ENCODE measurements around the gene BRICD5. TPM values are rescaled to one million over a fixed set of nuclear protein-coding genes. Genes with fewer than 3 reads are reported as not detected.
A peak's percentile ranks its signal among the peaks of the same experiment; 100 is the strongest.
"Not testable (repeated sequence)": the region's sequence is repeated elsewhere in the genome, so short reads cannot be mapped to it uniquely, and the experiment has no call there.

BRICD5 gene
- total RNA-seq, 1 experiment from 2014 or later, result 4.6 TPM

- Histone ChIP-seq H3K27me3 (replicated peaks) (no peaks in the 10 kb centered on the region), H3K9me3 (replicated peaks) (no peaks in the 10 kb centered on the region), H3K36me3 (peaks cover 78% of the 10 kb centered on the region), H3K4me1 (replicated peaks) (no peaks in the 10 kb centered on the region), H3K27ac (no peak overlapping the region), H3K4me3 (no peak overlapping the region)
- no peak for DNase-seq (ENCODE audit: low read depth in 1 of 2, low spot score in 2 of 2)
Observed at GRCh38 chr16:2243781-2244180, 33.1 kb upstream of the BRICD5 start.

GRCh38 chr16:2243031-2243528 lies 32.4 kb upstream of the BRICD5 start:
- no peak for DNase-seq (ENCODE audit: low read depth in 1 of 2, low spot score in 2 of 2)
- H3K27ac ChIP-seq, result no peak overlapping the region
- H3K4me1 ChIP-seq (replicated peaks), result no peaks in the 10 kb centered on the region
- no peaks in the 10 kb centered on the region for H3K9me3 ChIP-seq (replicated peaks)
- no peaks in the 10 kb centered on the region for H3K27me3 ChIP-seq (replicated peaks)
- no peak overlapping the region for H3K4me3 ChIP-seq
- H3K36me3 ChIP-seq, result peaks cover 79% of the 10 kb centered on the region

GRCh38 chr16:2242598-2242997 lies 31.9 kb upstream of the BRICD5 start:
- Histone ChIP-seq H3K4me1 (replicated peaks) (no peaks in the 10 kb centered on the region), H3K4me3 (no peak overlapping the region), H3K27me3 (replicated peaks) (no peaks in the 10 kb centered on the region), H3K9me3 (replicated peaks) (no peaks in the 10 kb centered on the region), H3K27ac (no peak overlapping the region), H3K36me3 (peaks cover 80% of the 10 kb centered on the region)
- no peak for DNase-seq (ENCODE audit: low read depth in 1 of 2, low spot score in 2 of 2)

DNA sequence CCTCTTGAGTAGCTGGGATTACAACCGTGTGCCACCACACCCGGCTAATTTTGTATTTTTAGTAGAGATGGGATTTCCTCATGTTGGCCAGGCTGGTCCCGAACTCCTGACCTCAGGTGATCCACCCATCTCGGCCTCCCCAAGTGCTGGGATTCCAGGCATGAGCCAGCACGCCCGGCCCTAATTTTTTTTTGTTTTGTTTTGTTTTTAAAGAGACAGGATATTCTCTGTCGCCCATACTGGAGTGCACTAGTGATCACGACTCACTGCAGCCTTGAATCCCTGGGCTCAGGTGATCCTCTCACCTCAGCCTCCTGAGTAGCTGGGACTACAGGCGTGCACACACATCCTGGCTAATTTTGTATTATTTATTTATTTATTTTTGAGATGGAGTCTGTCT lies 29.7 kb upstream of the BRICD5 start:
- not testable (repeated sequence) for H3K4me3 ChIP-seq; DNase-seq (ENCODE audit: low read depth in 1 of 2, low spot score in 2 of 2); H3K4me1 ChIP-seq (replicated peaks); H3K9me3 ChIP-seq (replicated peaks); H3K27ac ChIP-seq; H3K27me3 ChIP-seq (replicated peaks)
- peaks cover 79% of the 10 kb centered on the region for H3K36me3 ChIP-seq

- no peaks in the 10 kb centered on the region for H3K9me3 ChIP-seq (replicated peaks)
- H3K27ac ChIP-seq, result no peak overlapping the region
- H3K4me1 ChIP-seq (replicated peaks), result no peaks in the 10 kb centered on the region
- H3K4me3 ChIP-seq, result no peak overlapping the region
- no peak for DNase-seq (ENCODE audit: low read depth in 1 of 2, low spot score in 2 of 2)
- H3K36me3 ChIP-seq, result peaks cover 77% of the 10 kb centered on the region
- no peaks in the 10 kb centered on the region for H3K27me3 ChIP-seq (replicated peaks)
Observed at GRCh38 chr16:2238838-2239675, 28.4 kb upstream of the BRICD5 start.

GRCh38 chr16:2238150-2238837 lies 27.6 kb upstream of the BRICD5 start:
- Histone ChIP-seq H3K27ac (no peak overlapping the region), H3K4me1 (replicated peaks) (no peaks in the 10 kb centered on the region), H3K27me3 (replicated peaks) (no peaks in the 10 kb centered on the region), H3K4me3 (no peak overlapping the region), H3K9me3 (replicated peaks) (no peaks in the 10 kb centered on the region), H3K36me3 (peaks cover 77% of the 10 kb centered on the region)
- DNase-seq (ENCODE audit: low read depth in 1 of 2, low spot score in 2 of 2), result no peak

DNA sequence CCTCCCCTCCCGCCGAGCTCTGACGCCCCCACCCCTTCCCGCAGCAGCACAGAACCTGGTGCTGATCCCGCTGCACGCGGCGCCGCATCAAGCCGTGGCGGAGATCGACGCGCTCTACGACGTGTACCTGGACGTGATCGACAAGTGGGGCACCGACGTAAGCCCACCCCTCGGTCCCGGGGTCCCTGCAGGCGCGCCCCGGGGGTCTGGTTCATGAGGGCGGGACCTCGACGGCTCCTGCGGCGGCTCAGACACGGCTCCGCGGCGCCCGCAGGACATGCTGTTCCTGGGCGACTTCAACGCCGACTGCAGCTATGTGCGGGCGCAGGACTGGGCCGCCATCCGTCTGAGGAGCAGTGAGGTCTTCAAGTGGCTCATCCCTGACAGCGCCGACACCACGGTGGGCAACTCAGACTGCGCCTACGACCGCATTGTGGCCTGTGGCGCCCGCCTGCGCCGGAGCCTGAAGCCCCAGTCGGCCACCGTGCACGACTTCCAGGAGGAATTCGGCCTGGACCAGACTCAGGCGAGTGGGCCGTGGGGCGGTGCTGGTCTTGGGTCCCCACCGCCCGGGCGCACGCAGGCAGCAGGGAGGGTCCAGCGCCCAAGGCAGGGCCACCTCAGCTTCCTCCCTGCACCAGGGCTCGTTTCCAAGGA lies 27.0 kb upstream of the BRICD5 start:
- no peak for DNase-seq (ENCODE audit: low read depth in 1 of 2, low spot score in 2 of 2)
- H3K36me3 ChIP-seq, result peaks cover 77% of the 10 kb centered on the region

GRCh38 chr16:2237102-2237482 lies 26.4 kb upstream of the BRICD5 start:
- H3K4me3 ChIP-seq, result no peak overlapping the region
- DNase-seq (ENCODE audit: low read depth in 1 of 2, low spot score in 2 of 2), result no peak
- no peak overlapping the region for H3K27ac ChIP-seq

More for the DNA sequence above, 27.0 kb upstream of the BRICD5 start:
- no peaks in the 10 kb centered on the region for H3K27me3 ChIP-seq (replicated peaks)
- H3K27ac ChIP-seq, result no peak overlapping the region
- H3K4me3 ChIP-seq, result no peak overlapping the region
- H3K4me1 ChIP-seq (replicated peaks), result no peaks in the 10 kb centered on the region
- H3K9me3 ChIP-seq (replicated peaks), result no peaks in the 10 kb centered on the region

GRCh38 chr16:2236337-2237101 lies 25.9 kb upstream of the BRICD5 start, which contains the start of gene DNASE1L2:
DNASE1L2 (plus strand) TSS chr16:2236444; CDS start chr16:2236817, 373 bp downstream.
- no peaks in the 10 kb centered on the region for H3K4me1 ChIP-seq (replicated peaks)
- no peaks in the 10 kb centered on the region for H3K27me3 ChIP-seq (replicated peaks)
- H3K36me3 ChIP-seq, result peaks cover 77% of the 10 kb centered on the region
- H3K27ac ChIP-seq, result no peak within 1 kb of the TSS
- no peak within 1 kb of the TSS for H3K4me3 ChIP-seq
- no peaks in the 10 kb centered on the region for H3K9me3 ChIP-seq (replicated peaks)
- DNase-seq (ENCODE audit: low read depth in 1 of 2, low spot score in 2 of 2), result peak in 1 of 2 experiments; percentile 51

More at GRCh38 chr16:2237102-2237482, 26.4 kb upstream of the BRICD5 start:
- Histone ChIP-seq H3K4me1 (replicated peaks) (no peaks in the 10 kb centered on the region), H3K27me3 (replicated peaks) (no peaks in the 10 kb centered on the region), H3K9me3 (replicated peaks) (no peaks in the 10 kb centered on the region), H3K36me3 (peaks cover 77% of the 10 kb centered on the region)

DNA sequence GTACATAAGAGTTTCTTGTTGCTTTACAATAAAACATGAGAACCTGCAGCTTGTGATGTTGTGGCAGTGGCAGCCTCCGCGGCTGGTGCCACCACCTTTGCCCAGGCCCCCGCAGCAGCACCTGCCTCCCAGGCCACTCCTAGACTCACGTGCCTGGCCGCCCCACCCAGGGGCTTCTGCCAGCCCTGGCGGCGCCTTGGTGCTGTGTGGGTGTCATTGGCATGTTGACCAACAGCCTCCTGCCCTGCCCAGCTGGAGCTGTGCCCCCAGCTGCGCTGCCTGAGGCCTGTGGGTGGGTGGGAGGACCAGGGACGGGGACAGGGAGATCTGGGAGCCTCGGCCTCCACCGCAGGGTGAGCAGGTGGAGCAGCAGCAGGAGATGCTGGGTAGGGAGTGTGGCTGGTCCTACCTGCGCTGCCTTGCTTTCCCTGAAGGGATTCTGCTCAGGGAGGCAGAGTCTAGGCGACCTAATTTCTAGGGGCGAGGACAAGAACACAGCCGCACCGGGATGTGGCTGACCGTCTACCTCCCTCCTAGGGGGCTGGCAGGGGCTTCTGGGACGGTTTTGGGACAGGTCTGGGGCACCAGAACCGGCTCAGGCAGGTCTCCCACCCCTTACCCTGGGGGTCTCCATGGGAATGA lies 25.2 kb upstream of the BRICD5 start:
- no peak overlapping the region for H3K27ac ChIP-seq
- no peaks in the 10 kb centered on the region for H3K4me1 ChIP-seq (replicated peaks)
- DNase-seq (ENCODE audit: low read depth in 1 of 2, low spot score in 2 of 2), result no peak
- H3K27me3 ChIP-seq (replicated peaks), result no peaks in the 10 kb centered on the region
- no peaks in the 10 kb centered on the region for H3K9me3 ChIP-seq (replicated peaks)
- H3K4me3 ChIP-seq, result no peak overlapping the region
- peaks cover 81% of the 10 kb centered on the region for H3K36me3 ChIP-seq

DNA sequence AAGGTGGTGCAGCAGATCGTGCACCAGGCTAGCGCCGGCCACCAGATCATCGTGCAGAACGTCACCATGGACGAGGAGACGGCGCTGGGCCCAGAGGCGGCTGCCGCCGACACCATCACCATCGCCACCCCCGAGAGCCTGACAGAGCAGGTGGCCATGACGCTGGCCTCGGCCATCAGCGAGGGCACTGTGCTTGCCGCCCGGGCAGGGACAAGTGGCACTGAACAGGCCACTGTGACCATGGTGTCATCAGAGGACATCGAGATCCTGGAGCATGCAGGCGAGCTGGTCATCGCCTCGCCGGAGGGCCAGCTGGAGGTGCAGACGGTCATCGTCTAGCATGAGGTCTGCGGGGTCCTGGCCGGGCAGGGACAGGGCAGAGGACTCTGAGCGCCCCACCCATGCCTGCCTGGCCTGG lies 24.6 kb upstream of the BRICD5 start:
- no peak overlapping the region for H3K27ac ChIP-seq
- H3K4me1 ChIP-seq (replicated peaks), result no peaks in the 10 kb centered on the region
- peaks cover 83% of the 10 kb centered on the region for H3K36me3 ChIP-seq
- no peaks in the 10 kb centered on the region for H3K9me3 ChIP-seq (replicated peaks)
- DNase-seq (ENCODE audit: low read depth in 1 of 2, low spot score in 2 of 2), result no peak
- H3K27me3 ChIP-seq (replicated peaks), result no peaks in the 10 kb centered on the region
- no peak overlapping the region for H3K4me3 ChIP-seq

GRCh38 chr16:2234813-2235170 lies 24.1 kb upstream of the BRICD5 start:
- Histone ChIP-seq H3K36me3 (peaks cover 84% of the 10 kb centered on the region), H3K4me3 (no peak overlapping the region), H3K27ac (no peak overlapping the region), H3K9me3 (replicated peaks) (no peaks in the 10 kb centered on the region), H3K4me1 (replicated peaks) (no peaks in the 10 kb centered on the region), H3K27me3 (replicated peaks) (no peaks in the 10 kb centered on the region)
- no peak for DNase-seq (ENCODE audit: low read depth in 1 of 2, low spot score in 2 of 2)
